Nephron progenitor cell (in vitro differentiated cells): ENCODE measurements around the gene ST13.

Experiments used
- DNase-seq: peaks from one replicate; pipeline ENCODE4 v3.0.0; 2021
- H3K27ac Mint-ChIP-seq: 2 replicates; pipeline ENCODE4 v1.8.0; 2021; ENCODE audit warnings: mild to moderate bottlenecking, moderate library complexity, mixed read lengths
- H3K27me3 Mint-ChIP-seq: 2 replicates; pipeline ENCODE4 v1.8.0; 2021; ENCODE audit warnings: mild to moderate bottlenecking, low read depth, mixed read lengths; ENCODE audit not compliant: poor library complexity
- H3K36me3 Mint-ChIP-seq: 2 replicates; pipeline ENCODE4 v1.8.0; 2021; ENCODE audit warnings: low read depth, mixed read lengths
- H3K4me1 Mint-ChIP-seq: 2 replicates; pipeline ENCODE4 v1.8.0; 2021; ENCODE audit warnings: mixed read lengths
- H3K4me3 Mint-ChIP-seq: 2 replicates; pipeline ENCODE4 v1.8.0; 2021; ENCODE audit warnings: mild to moderate bottlenecking, moderate library complexity, mixed read lengths
- H3K9me3 Mint-ChIP-seq: 2 replicates; pipeline ENCODE4 v1.8.0; 2021; ENCODE audit warnings: mild to moderate bottlenecking, moderate library complexity, mixed read lengths
- CTCF ChIP-seq: fragments of 200-600 bp; sonication (generic); IDR thresholded peaks from 2 replicates; pipeline ENCODE4 v1.5.0; 2021; ENCODE audit warnings: antibody characterized with exemption

Gene ST13

GRCh38 chr22:40867109-40867508 lies 10.7 kb upstream of the ST13 start:
- Mint-ChIP-seq H3K36me3 (peaks cover 16% of the 10 kb centered on the region), H3K4me1 (no peaks in the 10 kb centered on the region), H3K4me3 (no peak overlapping the region), H3K9me3 (no peaks in the 10 kb centered on the region), H3K27ac (no peak overlapping the region), H3K27me3 (no peaks in the 10 kb centered on the region)
- no peak for TF ChIP-seq CTCF
- no peak for DNase-seq

GRCh38 chr22:40862537-40862936 lies 6.1 kb upstream of the ST13 start:
- Mint-ChIP-seq H3K36me3 (peaks cover 22% of the 10 kb centered on the region), H3K4me3 (no peak overlapping the region), H3K27ac (no peak overlapping the region), H3K9me3 (no peaks in the 10 kb centered on the region), H3K4me1 (peaks cover 18% of the 10 kb centered on the region), H3K27me3 (peaks cover 4% of the 10 kb centered on the region)
- DNase-seq = no peak
- no peak for TF ChIP-seq CTCF

- no peak for TF ChIP-seq CTCF
- DNase-seq = no peak
- Mint-ChIP-seq H3K27ac (no peak within 1 kb of the TSS), H3K9me3 (no peaks in the 10 kb centered on the region), H3K36me3 (peaks cover 22% of the 10 kb centered on the region), H3K27me3 (peaks cover 9% of the 10 kb centered on the region), H3K4me3 (no peak within 1 kb of the TSS), H3K4me1 (peaks cover 21% of the 10 kb centered on the region)
Measured at GRCh38 chr22:40862013-40862412, 5.6 kb upstream of the ST13 start, which contains the start of gene DNAJB7. TSS of gene DNAJB7 (minus strand) at chr22:40862113. CDS start at chr22:40861994, 119 bp downstream.

GRCh38 chr22:40857309-40857855 lies 943 bp upstream of the ST13 start:
- Mint-ChIP-seq H3K4me3 (peak overlapping the region; percentile 98), H3K9me3 (no peaks in the 10 kb centered on the region), H3K4me1 (peaks cover 58% of the 10 kb centered on the region), H3K27me3 (peaks cover 10% of the 10 kb centered on the region), H3K27ac (peak overlapping the region; percentile 100), H3K36me3 (peaks cover 22% of the 10 kb centered on the region)
- DNase-seq = no peak
- TF ChIP-seq CTCF = no peak

- Mint-ChIP-seq H3K36me3 (peaks cover 17% of the 10 kb centered on the region), H3K27me3 (peaks cover 10% of the 10 kb centered on the region), H3K27ac (peak overlapping the region; percentile 100), H3K9me3 (no peaks in the 10 kb centered on the region), H3K4me3 (peak overlapping the region; percentile 98), H3K4me1 (peaks cover 68% of the 10 kb centered on the region)
- peak; percentile 65 for DNase-seq
- TF ChIP-seq CTCF = no peak
Measured at GRCh38 chr22:40855979-40856512, 393 bp downstream of the ST13 start.
